Esophagus (tissue), 2 donors: ENCODE results near the gene PAK1. TPM values are rescaled to one million over a fixed set of nuclear protein-coding genes. Genes with fewer than 3 reads are reported as not detected.

ENCODE experiments used
- H3K27ac ChIP-seq, 2 donors: one replicate each; pipeline ENCODE4 v1.5.1; 2013; ENCODE audit warnings: low read depth in 2 of 2, mild to moderate bottlenecking in 2 of 2, inconsistent platforms in 1 of 2, low read length in 1 of 2, moderate library complexity in 1 of 2
- H3K27me3 ChIP-seq, 2 donors: one replicate each; pipeline ENCODE4 v1.6.1; 2013; ENCODE audit warnings: low read length in 2 of 2, control low read depth in 1 of 2, mild to moderate bottlenecking in 1 of 2; ENCODE audit not compliant: insufficient read depth in 2 of 2, control insufficient read depth in 1 of 2
- H3K36me3 ChIP-seq, 2 donors: one replicate each; pipeline ENCODE4 v1.6.1; 2013; ENCODE audit warnings: low read length in 1 of 2; ENCODE audit not compliant: control insufficient read depth in 2 of 2, insufficient read depth in 2 of 2
- H3K4me1 ChIP-seq, 2 donors: one replicate each; pipeline ENCODE4 v1.6.1; 2013; ENCODE audit warnings: low read length in 1 of 2; ENCODE audit not compliant: control insufficient read depth in 2 of 2, insufficient read depth in 2 of 2
- H3K4me3 ChIP-seq, 2 donors: one replicate each; pipeline ENCODE4 v1.5.1; 2013; ENCODE audit warnings: low read length in 2 of 2, mild to moderate bottlenecking in 2 of 2, low read depth in 1 of 2, moderate library complexity in 1 of 2
- H3K9me3 ChIP-seq, 2 donors: one replicate each; pipeline ENCODE4 v1.6.1; 2013; ENCODE audit warnings: mild to moderate bottlenecking in 2 of 2, low read depth in 1 of 2, low read length in 1 of 2, moderate library complexity in 1 of 2; ENCODE audit not compliant: control insufficient read depth in 2 of 2, insufficient read depth in 1 of 2
- WGBS, 2 donors: extraction: QIAGEN DNeasy Blood & Tissue Kit; methylation state at CpG; one replicate each; pipeline ENCODE4 v1.1.7; 2013; 5-methylcytosine and 5-hydroxymethylcytosine counted together
- polyA plus RNA-seq, 2 donors: library from polyadenylated mRNA; stranded (reverse); fragments of 200-250 nt; gene quantifications; one replicate each; pipeline ENCODE4 v1.2.3, GENCODE V29; 2013
- donor health status: healthy with polysubstance abuse.
- donor health status: Bipolar disorder and iron deficiency.

The PAK1 gene
- 10 to 100 TPM; 10.3 to 16.3 TPM for polyA plus RNA-seq

GRCh38 chr11:77473801-77474683, at the start of gene PAK1:
Gene PAK1, minus strand, starts transcription at chr11:77474094. Its CDS starts 81,574 bp downstream, at chr11:77392520.
- Histone ChIP-seq H3K27ac (peak within 1 kb of the TSS; percentile 15 to 68), H3K4me3 (peak within 1 kb of the TSS; percentile 66 to 79), H3K4me1 (peaks cover 0 to 3% of the 10 kb centered on the region in 2 donors), H3K9me3 (no peaks in the 10 kb centered on the region), H3K36me3 (no peaks in the 10 kb centered on the region), H3K27me3 (no peaks in the 10 kb centered on the region)
- 1% methylated on average over 43 to 72 of the region's 72 CpGs for WGBS, 2 donors

GRCh38 chr11:77522215-77522614, 48.3 kb upstream of the PAK1 start:
- H3K27me3 ChIP-seq, result no peaks in the 10 kb centered on the region
- no peak overlapping the region for H3K4me3 ChIP-seq

GRCh38 chr11:77519847-77520246, 46.0 kb upstream of the PAK1 start:
- no peak overlapping the region for H3K4me3 ChIP-seq
- no peak overlapping the region for H3K27ac ChIP-seq
- 78 to 89% methylated on average over 3 of the region's 3 CpGs for WGBS, 2 donors
- no peaks in the 10 kb centered on the region for H3K36me3 ChIP-seq
- no peaks in the 10 kb centered on the region for H3K4me1 ChIP-seq
- no peaks in the 10 kb centered on the region for H3K9me3 ChIP-seq
- no peaks in the 10 kb centered on the region for H3K27me3 ChIP-seq

More at GRCh38 chr11:77522215-77522614, 48.3 kb upstream of the PAK1 start:
- H3K4me1 ChIP-seq, result no peaks in the 10 kb centered on the region
- no peaks in the 10 kb centered on the region for H3K9me3 ChIP-seq
- no peaks in the 10 kb centered on the region for H3K36me3 ChIP-seq
- H3K27ac ChIP-seq, result no peak overlapping the region

- 85 to 87% methylated on average over 2 of the region's 2 CpGs for WGBS, 2 donors
These were observed 44.6 kb upstream of the PAK1 start for GRCh38 chr11:77518471-77518870.

GRCh38 chr11:77517753-77518152, 43.9 kb upstream of the PAK1 start:
- Histone ChIP-seq H3K4me1 (no peaks in the 10 kb centered on the region), H3K36me3 (no peaks in the 10 kb centered on the region), H3K9me3 (no peaks in the 10 kb centered on the region), H3K27ac (no peak overlapping the region), H3K4me3 (no peak overlapping the region), H3K27me3 (no peaks in the 10 kb centered on the region)
- 92 to 93% methylated on average over 3 of the region's 3 CpGs for WGBS, 2 donors

More at GRCh38 chr11:77518471-77518870, 44.6 kb upstream of the PAK1 start:
- no peak overlapping the region for H3K27ac ChIP-seq
- no peaks in the 10 kb centered on the region for H3K4me1 ChIP-seq
- no peaks in the 10 kb centered on the region for H3K9me3 ChIP-seq
- H3K36me3 ChIP-seq, result no peaks in the 10 kb centered on the region
- H3K27me3 ChIP-seq, result no peaks in the 10 kb centered on the region
- H3K4me3 ChIP-seq, result no peak overlapping the region

GRCh38 chr11:77517226-77517625, 43.3 kb upstream of the PAK1 start:
- no peaks in the 10 kb centered on the region for H3K27me3 ChIP-seq
- no peak overlapping the region for H3K27ac ChIP-seq
- no peaks in the 10 kb centered on the region for H3K9me3 ChIP-seq
- H3K36me3 ChIP-seq, result no peaks in the 10 kb centered on the region
- no peaks in the 10 kb centered on the region for H3K4me1 ChIP-seq
- 96 to 97% methylated on average over 2 of the region's 2 CpGs for WGBS, 2 donors
- H3K4me3 ChIP-seq, result no peak overlapping the region

GRCh38 chr11:77515483-77515882, 41.6 kb upstream of the PAK1 start:
- H3K36me3 ChIP-seq, result no peaks in the 10 kb centered on the region
- H3K4me1 ChIP-seq, result no peaks in the 10 kb centered on the region
- no peaks in the 10 kb centered on the region for H3K27me3 ChIP-seq
- no peak overlapping the region for H3K27ac ChIP-seq
- no peaks in the 10 kb centered on the region for H3K9me3 ChIP-seq
- H3K4me3 ChIP-seq, result no peak overlapping the region
- WGBS, 2 donors, result 46 to 65% methylated on average over 3 of the region's 3 CpGs

GRCh38 chr11:77515063-77515462, 41.2 kb upstream of the PAK1 start:
- Histone ChIP-seq H3K9me3 (no peaks in the 10 kb centered on the region), H3K27ac (no peak overlapping the region), H3K36me3 (no peaks in the 10 kb centered on the region), H3K4me1 (no peaks in the 10 kb centered on the region), H3K27me3 (no peaks in the 10 kb centered on the region), H3K4me3 (no peak overlapping the region)
- 53% methylated on average over 3 of the region's 3 CpGs for WGBS, 2 donors

GRCh38 chr11:77512092-77512491, 38.2 kb upstream of the PAK1 start:
- H3K27me3 ChIP-seq, result no peaks in the 10 kb centered on the region
- no peak overlapping the region for H3K27ac ChIP-seq
- H3K4me1 ChIP-seq, result peaks cover 0 to 1% of the 10 kb centered on the region in 2 donors
- no peaks in the 10 kb centered on the region for H3K36me3 ChIP-seq
- H3K4me3 ChIP-seq, result no peak overlapping the region
- 73% methylated on average over 2 of the region's 2 CpGs for WGBS, 2 donors
- no peaks in the 10 kb centered on the region for H3K9me3 ChIP-seq

GRCh38 chr11:77510851-77511250, 37.0 kb upstream of the PAK1 start:
- Histone ChIP-seq H3K9me3 (no peaks in the 10 kb centered on the region), H3K27ac (no peak overlapping the region), H3K27me3 (no peaks in the 10 kb centered on the region), H3K36me3 (no peaks in the 10 kb centered on the region), H3K4me1 (peaks cover 0 to 2% of the 10 kb centered on the region in 2 donors), H3K4me3 (no peak overlapping the region)
- 71 to 80% methylated on average over 1 of the region's 1 CpG for WGBS, 2 donors
